ENCODE measurements around the gene FAM120C. TPM values are rescaled to one million over a fixed set of nuclear protein-coding genes. Genes with fewer than 3 reads are reported as not detected.

Gene FAM120C
- total and polyA plus RNA-seq, 10 of the 15 experiments (the other 5 are each of a cell fraction or from before 2014, with no cell fraction given) = 1.3 to 9.8 (median 4.9) TPM

DNA sequence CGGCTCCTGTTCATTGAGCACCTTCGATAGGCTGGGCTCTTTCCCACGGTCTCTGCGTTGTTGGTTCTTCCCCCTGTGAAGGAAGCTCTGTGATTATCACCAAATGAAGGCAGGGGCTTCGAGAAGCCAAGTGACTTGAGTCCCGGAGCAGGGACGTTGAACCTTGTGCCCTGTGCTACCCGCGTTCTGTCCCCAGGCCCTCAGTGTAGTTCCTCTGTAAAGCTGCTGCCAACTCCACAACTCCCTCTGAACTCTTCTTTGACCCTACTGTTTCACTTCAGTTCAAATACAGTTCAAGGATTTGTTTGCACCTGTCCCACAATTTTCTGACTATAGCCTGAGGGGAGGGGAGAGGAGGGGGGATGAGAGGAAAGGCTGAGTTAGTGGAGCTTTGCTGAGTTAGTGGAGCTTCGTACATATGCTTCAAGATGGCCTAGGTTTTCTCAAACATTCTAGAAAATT, 138.1 kb downstream of the FAM120C start:
- no peaks in the 10 kb centered on the region for H4K20me1 ChIP-seq (ENCODE audit: control insufficient read depth, insufficient read depth)
- H3K27ac ChIP-seq (ENCODE audit: control insufficient read depth, insufficient read depth) = peak overlapping the region; percentile 79
- ChIA-PET RAD21 (ENCODE audit: unreplicated experiment) (interaction anchor here (0.8 to 1.1 kb wide), 2 partner anchors 361 to 956 kb away, joined by 3 read pairs; no protein-coding TSS in a partner anchor), SMC1A (ENCODE audit: uncharacterized antibody, unreplicated experiment) (interaction anchor here (0.9 to 1.9 kb wide), 3 partner anchors 134 to 955 kb away, joined by 3 to 5 read pairs (median 4); partner anchors contain the start of gene APEX2), CTCF (no interaction called here), POLR2A (interaction anchor here (0.7 to 1.1 kb wide), 4 partner anchors 136 to 955 kb away, joined by 3 read pairs; no protein-coding TSS in a partner anchor)
- peak overlapping the region; percentile 80 for H3K4me3 ChIP-seq
- no peaks in the 10 kb centered on the region; the same call in 2 of the 3 replicates for H3K9me3 ChIP-seq (replicated peaks; ENCODE audit: control insufficient read depth, insufficient read depth, low read length)
- peak overlapping the region; percentile 61 for H3K9ac ChIP-seq (ENCODE audit: control insufficient read depth, insufficient read depth, low read length)
- no peak for FAIRE-seq
- H3K4me2 ChIP-seq (ENCODE audit: control insufficient read depth, insufficient read depth) = peak overlapping the region; percentile 36
- H2AFZ ChIP-seq (ENCODE audit: control insufficient read depth, low read depth, low read length) = peak overlapping the region; percentile 58
- DNase-seq (ENCODE audit: low read depth, low spot score) = peak; percentile 4
- in situ Hi-C loops (cut with MboI) (no loop called here), intact Hi-C loops (cut with micrococcal nuclease; ENCODE audit: unreplicated experiment) (loop anchor here (2.0 to 5.0 kb wide), 4 partner anchors 138 to 592 kb away; partner anchors contain the start of genes FAM120C and TSR2)
- H3K27me3 ChIP-seq (replicated peaks in 1 of 2; ENCODE audit: control insufficient read depth in 2 of 2, insufficient read depth in 2 of 2, low read length in 1 of 2) = no peaks in the 10 kb centered on the region
- ATAC-seq = no peak
- TF ChIP-seq, protein P1, sequence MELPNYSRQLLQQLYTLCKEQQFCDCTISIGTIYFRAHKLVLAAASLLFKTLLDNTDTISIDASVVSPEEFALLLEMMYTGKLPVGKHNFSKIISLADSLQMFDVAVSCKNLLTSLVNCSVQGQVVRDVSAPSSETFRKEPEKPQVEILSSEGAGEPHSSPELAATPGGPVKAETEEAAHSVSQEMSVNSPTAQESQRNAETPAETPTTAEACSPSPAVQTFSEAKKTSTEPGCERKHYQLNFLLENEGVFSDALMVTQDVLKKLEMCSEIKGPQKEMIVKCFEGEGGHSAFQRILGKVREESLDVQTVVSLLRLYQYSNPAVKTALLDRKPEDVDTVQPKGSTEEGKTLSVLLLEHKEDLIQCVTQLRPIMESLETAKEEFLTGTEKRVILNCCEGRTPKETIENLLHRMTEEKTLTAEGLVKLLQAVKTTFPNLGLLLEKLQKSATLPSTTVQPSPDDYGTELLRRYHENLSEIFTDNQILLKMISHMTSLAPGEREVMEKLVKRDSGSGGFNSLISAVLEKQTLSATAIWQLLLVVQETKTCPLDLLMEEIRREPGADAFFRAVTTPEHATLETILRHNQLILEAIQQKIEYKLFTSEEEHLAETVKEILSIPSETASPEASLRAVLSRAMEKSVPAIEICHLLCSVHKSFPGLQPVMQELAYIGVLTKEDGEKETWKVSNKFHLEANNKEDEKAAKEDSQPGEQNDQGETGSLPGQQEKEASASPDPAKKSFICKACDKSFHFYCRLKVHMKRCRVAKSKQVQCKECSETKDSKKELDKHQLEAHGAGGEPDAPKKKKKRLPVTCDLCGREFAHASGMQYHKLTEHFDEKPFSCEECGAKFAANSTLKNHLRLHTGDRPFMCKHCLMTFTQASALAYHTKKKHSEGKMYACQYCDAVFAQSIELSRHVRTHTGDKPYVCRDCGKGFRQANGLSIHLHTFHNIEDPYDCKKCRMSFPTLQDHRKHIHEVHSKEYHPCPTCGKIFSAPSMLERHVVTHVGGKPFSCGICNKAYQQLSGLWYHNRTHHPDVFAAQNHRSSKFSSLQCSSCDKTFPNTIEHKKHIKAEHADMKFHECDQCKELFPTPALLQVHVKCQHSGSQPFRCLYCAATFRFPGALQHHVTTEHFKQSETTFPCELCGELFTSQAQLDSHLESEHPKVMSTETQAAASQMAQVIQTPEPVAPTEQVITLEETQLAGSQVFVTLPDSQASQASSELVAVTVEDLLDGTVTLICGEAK (IDR thresholded peaks at IDR 0.05; ENCODE audit: borderline replicate concordance) = no peak
- peak; percentile 41; the same call in 1 of the 2 replicates for TF ChIP-seq POLR2AphosphoS5 (IDR thresholded peaks at IDR 0.05; ENCODE audit: low read length)
- TF ChIP-seq TAF1 (IDR thresholded peaks at IDR 0.05; ENCODE audit: borderline replicate concordance, low read depth, low read length) = no peak
- TF ChIP-seq ESRRA (IDR thresholded peaks at IDR 0.05; ENCODE audit: low read length) = no peak
- TF ChIP-seq, protein P2, sequence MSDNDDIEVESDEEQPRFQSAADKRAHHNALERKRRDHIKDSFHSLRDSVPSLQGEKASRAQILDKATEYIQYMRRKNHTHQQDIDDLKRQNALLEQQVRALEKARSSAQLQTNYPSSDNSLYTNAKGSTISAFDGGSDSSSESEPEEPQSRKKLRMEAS (IDR thresholded peaks at IDR 0.05; ENCODE audit: low read depth, low read length) = peak; percentile 3
- TF ChIP-seq, protein P3, sequence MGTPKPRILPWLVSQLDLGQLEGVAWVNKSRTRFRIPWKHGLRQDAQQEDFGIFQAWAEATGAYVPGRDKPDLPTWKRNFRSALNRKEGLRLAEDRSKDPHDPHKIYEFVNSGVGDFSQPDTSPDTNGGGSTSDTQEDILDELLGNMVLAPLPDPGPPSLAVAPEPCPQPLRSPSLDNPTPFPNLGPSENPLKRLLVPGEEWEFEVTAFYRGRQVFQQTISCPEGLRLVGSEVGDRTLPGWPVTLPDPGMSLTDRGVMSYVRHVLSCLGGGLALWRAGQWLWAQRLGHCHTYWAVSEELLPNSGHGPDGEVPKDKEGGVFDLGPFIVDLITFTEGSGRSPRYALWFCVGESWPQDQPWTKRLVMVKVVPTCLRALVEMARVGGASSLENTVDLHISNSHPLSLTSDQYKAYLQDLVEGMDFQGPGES (IDR thresholded peaks at IDR 0.05) = no peak
- 0 out of 2 replicates have a peak, but pooled peaks have one; percentile 21 for TF ChIP-seq PML (IDR thresholded peaks at IDR 0.05; ENCODE audit: low read length)
- TF ChIP-seq POLR2A (IDR thresholded peaks at IDR 0.05; ENCODE audit: low read depth, low read length) = peak; percentile 59; the same call in 1 of the 2 replicates
- no peak for TF ChIP-seq NBN (IDR thresholded peaks at IDR 0.05)
- TF ChIP-seq SMAD5 (IDR thresholded peaks at IDR 0.05; ENCODE audit: low read depth) = 0 out of 2 replicates have a peak, but pooled peaks have one; percentile 35
- H3K79me2 ChIP-seq (ENCODE audit: control insufficient read depth, insufficient read depth, low read length) = peaks cover 11% of the 10 kb centered on the region
- H3K4me1 ChIP-seq (ENCODE audit: control insufficient read depth, insufficient read depth, low read length) = peaks cover 4% of the 10 kb centered on the region; the same call in 1 of the 2 replicates
- WGBS (ENCODE audit: insufficient coverage, insufficient replicate concordance, low lambda C conversion rate, missing lambda C conversion rate) = 24% methylated on average over 10 of the region's 10 CpGs
- BruUV-seq (replicated peaks) = TSS peak; percentile 90
- H3K36me3 ChIP-seq (ENCODE audit: control insufficient read depth in 2 of 2, insufficient read depth in 2 of 2, low read length in 1 of 2) = no peaks in the 10 kb centered on the region

Data from GM12878 (cell line).